Neural progenitor cell (in vitro differentiated cells): Measurements from ENCODE around the gene ME1. TPM values are rescaled to one million over a fixed set of nuclear protein-coding genes. Genes with fewer than 3 reads are reported as not detected.
A peak's percentile ranks its signal among the peaks of the same experiment; 100 is the strongest.

Experiments used
- DNase-seq: peaks from one replicate; pipeline ENCODE4 v3.0.0-alpha.2; 2016; ENCODE audit warnings: low spot score
- H2AFZ ChIP-seq: fragments of 200-600 bp; sonication (generic); replicated peaks from 2 replicates; pipeline ENCODE4 v1.6.1; 2016; ENCODE audit warnings: antibody characterized with exemption
- H3F3A ChIP-seq: fragments of 200-600 bp; sonication (generic); 2 replicates; pipeline ENCODE4 v1.6.1; 2016; ENCODE audit warnings: antibody characterized with exemption, low read depth
- H3K27ac ChIP-seq: fragments of 200-600 bp; sonication (generic); 2 replicates; pipeline ENCODE4 v1.5.1; 2016; ENCODE audit warnings: mild to moderate bottlenecking
- H3K27me3 ChIP-seq: fragments of 200-600 bp; sonication (generic); 2 replicates; pipeline ENCODE4 v1.6.1; 2016; ENCODE audit warnings: mild to moderate bottlenecking, moderate library complexity
- H3K36me3 ChIP-seq: fragments of 200-600 bp; sonication (generic); 2 replicates; pipeline ENCODE4 v1.5.1; 2016
- H3K4me1 ChIP-seq: fragments of 200-600 bp; sonication (generic); 2 replicates; pipeline ENCODE4 v1.6.1; 2016; ENCODE audit warnings: mixed run types
- H3K4me2 ChIP-seq: fragments of 200-600 bp; sonication (generic); 2 replicates; pipeline ENCODE4 v1.6.1; 2016
- H3K4me3 ChIP-seq: fragments of 200-600 bp; sonication (generic); 2 replicates; pipeline ENCODE4 v1.5.1; 2016
- H3K79me2 ChIP-seq: fragments of 200-600 bp; sonication (generic); 2 replicates; pipeline ENCODE4 v1.6.1; 2016; ENCODE audit warnings: low read depth
- H3K9ac ChIP-seq: fragments of 200-600 bp; sonication (generic); 2 replicates; pipeline ENCODE4 v1.6.1; 2016
- H3K9me3 ChIP-seq: fragments of 200-600 bp; sonication (generic); 2 replicates; pipeline ENCODE4 v1.5.1; 2016; ENCODE audit warnings: low read depth
- H4K20me1 ChIP-seq: fragments of 200-600 bp; sonication (generic); 2 replicates; pipeline ENCODE4 v1.6.1; 2016; ENCODE audit warnings: low read depth
- H3K27ac Mint-ChIP-seq: 3 replicates; pipeline ENCODE4 v1.8.0; 2021; ENCODE audit warnings: mixed read lengths
- H3K27me3 Mint-ChIP-seq: 2 replicates; pipeline ENCODE4 v1.8.0; 2022; ENCODE audit warnings: low read depth, mild to moderate bottlenecking, inconsistent platforms, moderate library complexity, mixed read lengths; ENCODE audit not compliant: insufficient read depth
- H3K36me3 Mint-ChIP-seq: 3 replicates; pipeline ENCODE4 v1.8.0; 2021; ENCODE audit warnings: mixed read lengths
- H3K4me1 Mint-ChIP-seq: 3 replicates; pipeline ENCODE4 v1.8.0; 2021; ENCODE audit warnings: mixed read lengths
- H3K4me3 Mint-ChIP-seq: 3 replicates; pipeline ENCODE4 v1.8.0; 2021; ENCODE audit warnings: mild to moderate bottlenecking, moderate library complexity, mixed read lengths
- H3K9me3 Mint-ChIP-seq: 3 replicates; pipeline ENCODE4 v1.8.0; 2020; ENCODE audit warnings: mixed read lengths
- CTCF ChIP-seq: fragments of 200-600 bp; sonication (generic); IDR thresholded peaks from 2 replicates; pipeline ENCODE4 v1.5.1; 2017; ENCODE audit warnings: antibody characterized with exemption, mild to moderate bottlenecking
- EZH2 ChIP-seq: fragments of 200-600 bp; sonication (generic); IDR thresholded peaks from 2 replicates; pipeline ENCODE4 v1.6.1; 2017; ENCODE audit warnings: antibody characterized with exemption, mild to moderate bottlenecking, moderate library complexity
- EZH2phosphoT487 ChIP-seq: fragments of 200-600 bp; sonication (generic); IDR thresholded peaks from 2 replicates; pipeline ENCODE4 v1.6.1; 2017; ENCODE audit warnings: antibody characterized with exemption
- total RNA-seq: library from RNA; depleted of rRNA; stranded (reverse); fragments of >200 nt; gene quantifications from 2 replicates; pipeline ENCODE4 v1.2.3, GENCODE V29; 2015; ENCODE audit warnings: low replicate concordance

The ME1 gene
- total RNA-seq, 1 donor from 2014 or later = 2.8 TPM

GRCh38 chr6:83198486-83199172 lies 232.2 kb downstream of the ME1 start:
- Mint-ChIP-seq H3K4me1 (peaks cover 10% of the 10 kb centered on the region), H3K4me3 (no peak overlapping the region), H3K36me3 (peaks cover 5% of the 10 kb centered on the region), H3K27ac (no peak overlapping the region), H3K9me3 (no peaks in the 10 kb centered on the region), H3K27me3 (no peaks in the 10 kb centered on the region)
- H3K27ac ChIP-seq = no peak overlapping the region
- H3F3A ChIP-seq = no peaks in the 10 kb centered on the region
- DNase-seq = no peak
- H4K20me1 ChIP-seq = peaks cover 6% of the 10 kb centered on the region
- H3K79me2 ChIP-seq = peaks cover 10% of the 10 kb centered on the region
- no peaks in the 10 kb centered on the region for H3K9me3 ChIP-seq
- H3K4me2 ChIP-seq = no peak overlapping the region
- TF ChIP-seq EZH2 = no peak
- no peak for TF ChIP-seq EZH2phosphoT487
- no peak for TF ChIP-seq CTCF
- no peak overlapping the region for H3K4me3 ChIP-seq
- peaks cover 4% of the 10 kb centered on the region for H3K36me3 ChIP-seq
- H3K4me1 ChIP-seq = peaks cover 7% of the 10 kb centered on the region
- H3K27me3 ChIP-seq = no peaks in the 10 kb centered on the region
- no peak overlapping the region for H3K9ac ChIP-seq
- H2AFZ ChIP-seq = no peak overlapping the region

GRCh38 chr6:83193747-83194566 lies 236.9 kb downstream of the ME1 start:
- Histone ChIP-seq H3F3A (no peaks in the 10 kb centered on the region), H3K9me3 (no peaks in the 10 kb centered on the region), H3K9ac (peak overlapping the region; percentile 49), H3K4me1 (peaks cover 7% of the 10 kb centered on the region), H4K20me1 (peaks cover 32% of the 10 kb centered on the region), H3K4me2 (peak overlapping the region; percentile 88), H3K27me3 (no peaks in the 10 kb centered on the region), H2AFZ (peak overlapping the region; percentile 86), H3K4me3 (peak overlapping the region; percentile 90), H3K36me3 (peaks cover 8% of the 10 kb centered on the region), H3K27ac (peak overlapping the region; percentile 68), H3K79me2 (peaks cover 51% of the 10 kb centered on the region)
- Mint-ChIP-seq H3K36me3 (peaks cover 12% of the 10 kb centered on the region), H3K27ac (peak overlapping the region; percentile 2), H3K4me1 (peaks cover 27% of the 10 kb centered on the region), H3K4me3 (peak overlapping the region; percentile 99), H3K9me3 (no peaks in the 10 kb centered on the region), H3K27me3 (no peaks in the 10 kb centered on the region)
- no peak for TF ChIP-seq EZH2phosphoT487
- no peak for TF ChIP-seq EZH2
- TF ChIP-seq CTCF = no peak
- peak; percentile 87 for DNase-seq

GRCh38 chr6:83192871-83193746 lies 237.7 kb downstream of the ME1 start, which contains the start of the genes PGM3 and RWDD2A:
TSS of gene PGM3 (minus strand) at chr6:83193265. CDS start at chr6:83191012, 2,253 bp downstream.
TSS of gene RWDD2A (plus strand) at chr6:83193357. CDS start at chr6:83194452, 1,095 bp downstream.
- Histone ChIP-seq H3K4me1 (peaks cover 7% of the 10 kb centered on the region), H3K9ac (peak within 1 kb of the TSS; percentile 49), H3K36me3 (peaks cover 12% of the 10 kb centered on the region), H3K9me3 (no peaks in the 10 kb centered on the region), H4K20me1 (peaks cover 34% of the 10 kb centered on the region), H3K27me3 (no peaks in the 10 kb centered on the region), H3K4me2 (peak within 1 kb of the TSS; percentile 88), H2AFZ (peak within 1 kb of the TSS; percentile 86), H3K27ac (peak within 1 kb of the TSS; percentile 68), H3F3A (no peaks in the 10 kb centered on the region), H3K4me3 (peak within 1 kb of the TSS; percentile 90), H3K79me2 (peaks cover 52% of the 10 kb centered on the region)
- peaks cover 18% of the 10 kb centered on the region for H3K36me3 Mint-ChIP-seq
- peak; percentile 95 for DNase-seq
- no peak for TF ChIP-seq EZH2phosphoT487
- no peak for TF ChIP-seq EZH2
- no peak for TF ChIP-seq CTCF
- H3K4me1 Mint-ChIP-seq = peaks cover 27% of the 10 kb centered on the region
- H3K9me3 Mint-ChIP-seq = no peaks in the 10 kb centered on the region
- H3K27ac Mint-ChIP-seq = peak within 1 kb of the TSS; percentile 96
- peak within 1 kb of the TSS; percentile 99 for H3K4me3 Mint-ChIP-seq
- no peaks in the 10 kb centered on the region for H3K27me3 Mint-ChIP-seq
